ENCODE measurements around the gene SV2C. TPM values are rescaled to one million over a fixed set of nuclear protein-coding genes. Genes with fewer than 3 reads are reported as not detected.

SV2C gene
- total and polyA plus RNA-seq, 2 of the 13 experiments (the other 11 are each of a cell fraction or from before 2014, with no cell fraction given), result not detected

- TF ChIP-seq ZNF724P (CRISPR knock-in tag; IDR thresholded peaks at IDR 0.05; ENCODE audit: borderline replicate concordance), result no peak
- no peak for TF ChIP-seq ZNF510 (CRISPR knock-in tag; IDR thresholded peaks at IDR 0.05; ENCODE audit: low read depth)
- no peak for TF ChIP-seq TFE3 (CRISPR knock-in tag; IDR thresholded peaks at IDR 0.05)
These were observed 302.4 kb downstream of the SV2C start (continued) for GRCh38 chr5:76385540-76385939.

GRCh38 chr5:76386360-76386759 lies 303.2 kb downstream of the SV2C start:
- no TSS peak for BruUV-seq (replicated peaks)
- no peaks in the 10 kb centered on the region; a peak in 1 of 5 replicates for H3K36me3 ChIP-seq (replicated peaks in 1 of 2; ENCODE audit: control insufficient read depth in 1 of 2, insufficient read depth in 2 of 2, low read length in 2 of 2)
- H4K20me1 ChIP-seq (ENCODE audit: insufficient read depth, low read length), result no peaks in the 10 kb centered on the region
- TF ChIP-seq DMAP1 (CRISPR knock-in tag; IDR thresholded peaks at IDR 0.05) (no peak), MTA1 (CRISPR knock-in tag; IDR thresholded peaks at IDR 0.05; ENCODE audit: borderline replicate concordance) (no peak), FIP1L1 (IDR thresholded peaks at IDR 0.05; ENCODE audit: borderline replicate concordance, insufficient read depth, low read depth, low read length) (no peak), NFE2L1 (CRISPR knock-in tag; IDR thresholded peaks at IDR 0.05; ENCODE audit: borderline replicate concordance) (no peak), ZNF704 (CRISPR knock-in tag; IDR thresholded peaks at IDR 0.05; ENCODE audit: borderline replicate concordance) (no peak), EED (CRISPR knock-in tag; IDR thresholded peaks at IDR 0.05) (no peak), NAIF1 (CRISPR knock-in tag; IDR thresholded peaks at IDR 0.05; ENCODE audit: borderline replicate concordance) (no peak)
- H3K27ac ChIP-seq (ENCODE audit: extremely low read length, insufficient read depth, low read length), result no peak overlapping the region
- H3K4me3 ChIP-seq (replicated peaks in 1 of 3; ENCODE audit: insufficient read depth in 1 of 3, low read depth in 2 of 3, low read length in 3 of 3), result no peak overlapping the region
- no peak overlapping the region for H2AFZ ChIP-seq (ENCODE audit: low read length)
- H3K9me3 ChIP-seq (ENCODE audit: low read length), result no peaks in the 10 kb centered on the region
- peaks cover 86% of the 10 kb centered on the region for H3K4me1 ChIP-seq (ENCODE audit: insufficient read depth, low read length)
- ATAC-seq (no peak), DNase-seq (ENCODE audit: low spot score) (no peak), FAIRE-seq (no peak)
- intact Hi-C loops (cut with micrococcal nuclease; ENCODE audit: unreplicated experiment) (loop anchor here (5.0 kb wide), 1 partner anchor 54 kb away; no protein-coding TSS in a partner anchor), in situ Hi-C loops (cut with HindIII; ENCODE audit: extremely low pct_ligation_motif_present, low pct_unique_long_range_greater_than_20kb) (no loop called here)
- no peak overlapping the region for H3K9ac ChIP-seq (ENCODE audit: insufficient read depth, low read depth, low read length)
- no peaks in the 10 kb centered on the region for H3K27me3 ChIP-seq (ENCODE audit: control insufficient read depth in 1 of 2, insufficient read depth in 2 of 2, low read length in 2 of 2)
- POLR2A ChIA-PET, result interaction anchor here (1.4 kb wide), 1 partner anchor 18 kb away, joined by 4 read pairs; no protein-coding TSS in a partner anchor
- 34% methylated on average over 5 of the region's 5 CpGs for WGBS (ENCODE audit: low lambda C conversion rate)
- no peak overlapping the region for H3K4me2 ChIP-seq (ENCODE audit: low read depth, low read length)
- no peaks in the 10 kb centered on the region for H3K79me2 ChIP-seq (ENCODE audit: insufficient read depth, low read length)
- CTCF ChIA-PET (ENCODE audit: low intra/inter-chr PET ratio, low total read pairs), result no interaction called here
